Hematopoietic multipotent progenitor cell (in vitro differentiated cells): ENCODE data around the gene SYTL4. TPM values are rescaled to one million over a fixed set of nuclear protein-coding genes. Genes with fewer than 3 reads are reported as not detected.

Experiments
- DNase-seq, 3 donors: peaks; one replicate each; pipeline ENCODE4 v3.0.0-alpha.2; 2011 to 2015; ENCODE audit warnings: low read depth in 2 of 3, low spot score in 2 of 3
- total RNA-seq: library from RNA; depleted of rRNA; stranded (reverse); fragments of >200 nt; gene quantifications from one replicate; pipeline ENCODE4 v1.2.3, GENCODE V29; 2012

Gene SYTL4
- total RNA-seq, 1 donor = 11.3 TPM

- no peak for DNase-seq
These were observed 35.9 kb downstream of the SYTL4 start for GRCh38 chrX:100695991-100696390.

- DNase-seq = no peak
These were observed 36.6 kb downstream of the SYTL4 start for GRCh38 chrX:100695302-100695701.

- peak in 2 of 3 donors; percentile 25 to 48 for DNase-seq
These were observed 44.4 kb downstream of the SYTL4 start for GRCh38 chrX:100687546-100687945.

GRCh38 chrX:100687128-100687527, 44.8 kb downstream of the SYTL4 start:
- peak in 2 of 3 donors; percentile 12 to 30 for DNase-seq

- DNase-seq = no peak
These were observed 46.0 kb downstream of the SYTL4 start for GRCh38 chrX:100685997-100686305.

GRCh38 chrX:100685284-100685996, 46.5 kb downstream of the SYTL4 start:
- DNase-seq = peak; percentile 32 to 82 (median 61)

GRCh38 chrX:100682939-100683338, 49.0 kb downstream of the SYTL4 start:
- DNase-seq = no peak

- no peak for DNase-seq
These were observed 50.3 kb downstream of the SYTL4 start for GRCh38 chrX:100681599-100681998.

GRCh38 chrX:100680756-100681155, 51.2 kb downstream of the SYTL4 start:
- DNase-seq = no peak

- no peak for DNase-seq
These were observed 54.2 kb downstream of the SYTL4 start for GRCh38 chrX:100677611-100678181.

GRCh38 chrX:100674705-100675104, 57.2 kb downstream of the SYTL4 start:
- no peak for DNase-seq

GRCh38 chrX:100673397-100673953, 58.4 kb downstream of the SYTL4 start:
- no peak for DNase-seq

- no peak for DNase-seq
These were observed 59.0 kb downstream of the SYTL4 start for GRCh38 chrX:100672966-100673365.

- DNase-seq = no peak
These were observed 68.3 kb downstream of the SYTL4 start for GRCh38 chrX:100663642-100664041.

GRCh38 chrX:100662796-100663195, 69.1 kb downstream of the SYTL4 start:
- DNase-seq = no peak

GRCh38 chrX:100662170-100662569, 69.8 kb downstream of the SYTL4 start:
- no peak for DNase-seq

GRCh38 chrX:100659431-100660137, 72.3 kb downstream of the SYTL4 start:
- no peak for DNase-seq

- no peak for DNase-seq
These were observed 73.0 kb downstream of the SYTL4 start for GRCh38 chrX:100658941-100659381.

GRCh38 chrX:100654261-100654660, 77.7 kb downstream of the SYTL4 start:
- DNase-seq = peak in 1 of 3 donors; percentile 2

- DNase-seq = no peak
These were observed 79.7 kb downstream of the SYTL4 start for GRCh38 chrX:100652266-100652665.

GRCh38 chrX:100650841-100651240, 81.1 kb downstream of the SYTL4 start:
- no peak for DNase-seq
